C4-2B (cell line): ENCODE measurements around the gene BTBD2.

Experiments
- CTCF ChIP-seq: fragments of 450-650 bp; conservative IDR thresholded peaks from 2 replicates; pipeline ENCODE4 v1.5.1; 2017; ENCODE audit warnings: mild to moderate bottlenecking
- ZFX ChIP-seq: fragments of 450-650 bp; IDR thresholded peaks from 2 replicates; pipeline ENCODE4 v1.6.1; 2017

GRCh38 chr19:1989513-1990229 lies 25.8 kb downstream of the BTBD2 start:
- TF ChIP-seq CTCF: no peak
- no peak for TF ChIP-seq ZFX
